Endothelial cell of umbilical vein (primary cell): ENCODE results near the gene KCNS3.

Experiments used
- CTCF ChIP-seq, 2 donors: IDR thresholded peaks; 1 replicate in 1 of 2; 2 replicates in 1 of 2; pipeline ENCODE4 v1.5.1; 2011; ENCODE audit warnings: low read length in 2 of 2, mild to moderate bottlenecking in 2 of 2, moderate library complexity in 2 of 2, control low read depth in 1 of 2, inconsistent platforms in 1 of 2, low read depth in 1 of 2; ENCODE audit not compliant: insufficient read depth in 1 of 2; ENCODE audit errors: extremely low read depth in 1 of 2
- EZH2 ChIP-seq: IDR thresholded peaks from 2 replicates; pipeline ENCODE4 v1.6.1; 2012; ENCODE audit warnings: borderline replicate concordance, low read depth, mild to moderate bottlenecking, moderate library complexity, low read length, inconsistent platforms; ENCODE audit not compliant: severe bottlenecking
- FOS ChIP-seq: IDR thresholded peaks from 2 replicates; pipeline ENCODE4 v1.6.1; 2011; ENCODE audit warnings: mild to moderate bottlenecking, low read length, moderate library complexity, borderline replicate concordance; ENCODE audit not compliant: insufficient read depth
- GATA2 ChIP-seq: IDR thresholded peaks from 2 replicates; pipeline ENCODE4 v1.7.0; 2011; ENCODE audit warnings: low read depth, mild to moderate bottlenecking, moderate library complexity, mixed read lengths, low read length; ENCODE audit not compliant: insufficient read length, insufficient read depth
- JUN ChIP-seq: IDR thresholded peaks from 2 replicates; pipeline ENCODE4 v1.6.1; 2011; ENCODE audit warnings: borderline replicate concordance, low read depth; ENCODE audit not compliant: insufficient read length, insufficient read depth
- MAX ChIP-seq: IDR thresholded peaks from 2 replicates; pipeline ENCODE4 v1.6.1; 2011; ENCODE audit not compliant: insufficient read depth, insufficient read length
- MYC ChIP-seq: IDR thresholded peaks from one replicate; pipeline ENCODE4 v1.6.1; 2011; ENCODE audit warnings: mild to moderate bottlenecking, low read depth, low read length
- POLR2A ChIP-seq: IDR thresholded peaks from 2 replicates; pipeline ENCODE4 v1.6.1; 2012; ENCODE audit warnings: low read depth, mild to moderate bottlenecking, control low read depth, low read length
- POLR2AphosphoS5 ChIP-seq: IDR thresholded peaks from 2 replicates; pipeline ENCODE4 v1.6.1; 2012; ENCODE audit warnings: low read depth, mild to moderate bottlenecking, control low read depth, low read length, moderate library complexity; ENCODE audit not compliant: insufficient read depth

- no peak for TF ChIP-seq CTCF (IDR thresholded peaks at IDR 0.05; ENCODE audit: extremely low read depth in 1 of 2, insufficient read depth in 1 of 2, low read depth in 1 of 2, low read length in 2 of 2)
- no peak for TF ChIP-seq EZH2
- no peak for TF ChIP-seq POLR2AphosphoS5
- no peak for TF ChIP-seq POLR2A
- TF ChIP-seq MAX: no peak
- TF ChIP-seq MYC: no peak
- no peak for TF ChIP-seq JUN
- TF ChIP-seq GATA2: no peak
- TF ChIP-seq FOS: no peak
Measured at GRCh38 chr2:17845806-17846205, 32.7 kb upstream of the KCNS3 start.
